IMR-90 (cell line): ENCODE results near the gene DLEU7. TPM values are rescaled to one million over a fixed set of nuclear protein-coding genes. Genes with fewer than 3 reads are reported as not detected.

Source experiments
- ATAC-seq: fragments of 200-7000 bp; cut with Tn5 transposase; 2 replicates; pipeline ENCODE4 v1.9.1; 2020; ENCODE audit warnings: low read depth, mild to moderate bottlenecking, moderate library complexity
- BruUV-seq: library from RNA; stranded (reverse); fragments of 400-500 nt; replicated peaks from 2 replicates; lab custom pipeline; 2021; lab: Mats Ljungman, UMichigan
- CTCF ChIA-PET: fragments of 300-600 bp; formaldehyde crosslinking; extraction: SDS; loops from one replicate; lab custom pipeline; 2021; ENCODE audit warnings: antibody characterized with exemption; lab: Yijun Ruan, JAX
- POLR2A ChIA-PET: fragments of 300-600 bp; sonication (Branson Sonifier 250); formaldehyde crosslinking; loops from one replicate; lab custom pipeline; 2022; ENCODE audit warnings: antibody characterized with exemption; ENCODE audit not compliant: unreplicated experiment; lab: Charles Lee
- DNase-seq: peaks from one replicate; pipeline ENCODE4 v3.0.0; 2013
- H2AFZ ChIP-seq: replicated peaks from 2 replicates; pipeline ENCODE3; 2013; ENCODE audit warnings: low read length, mild to moderate bottlenecking; ENCODE audit not compliant: poor library complexity
- H2AK5ac ChIP-seq: 2 replicates; pipeline ENCODE4 v1.6.1; 2013; ENCODE audit warnings: low read depth, low read length, inconsistent platforms
- H2AK9ac ChIP-seq: replicated peaks from 2 replicates; pipeline ENCODE3; 2013; ENCODE audit warnings: mild to moderate bottlenecking, low read depth, low read length, moderate library complexity; ENCODE audit not compliant: poor library complexity
- H2BK120ac ChIP-seq: 2 replicates; pipeline ENCODE4 v1.6.1; 2013; ENCODE audit warnings: low read depth, low read length, inconsistent platforms
- H2BK15ac ChIP-seq: 3 replicates; pipeline ENCODE4 v1.6.1; 2013; ENCODE audit warnings: low read depth, low read length, inconsistent platforms
- H2BK20ac ChIP-seq: 2 replicates; pipeline ENCODE4 v1.6.1; 2013; ENCODE audit warnings: low read depth, mild to moderate bottlenecking, inconsistent platforms, low read length, moderate library complexity
- H2BK5ac ChIP-seq: 2 replicates; pipeline ENCODE4 v1.6.1; 2013; ENCODE audit warnings: mild to moderate bottlenecking, low read depth, low read length, inconsistent platforms; ENCODE audit not compliant: poor library complexity, severe bottlenecking
- H3K14ac ChIP-seq: replicated peaks from 2 replicates; pipeline ENCODE4 v1.6.1; 2013; ENCODE audit warnings: low read depth, low read length, inconsistent platforms
- H3K18ac ChIP-seq: 2 replicates; pipeline ENCODE4 v1.6.1; 2013; ENCODE audit warnings: low read depth, low read length, control low read depth
- H3K23ac ChIP-seq: 2 replicates; pipeline ENCODE4 v1.6.1; 2013; ENCODE audit warnings: low read depth, low read length, inconsistent platforms
- H3K27ac ChIP-seq: 2 replicates; pipeline ENCODE4 v1.5.1; 2013; ENCODE audit warnings: mild to moderate bottlenecking, control low read depth, low read length; ENCODE audit not compliant: insufficient read depth
- H3K27me3 ChIP-seq: 2 replicates; pipeline ENCODE4 v1.6.1; 2013; ENCODE audit warnings: low read length; ENCODE audit not compliant: control insufficient read depth, insufficient read depth
- H3K36me3 ChIP-seq: 2 replicates; pipeline ENCODE4 v1.6.1; 2013; ENCODE audit warnings: low read length, mixed read lengths; ENCODE audit not compliant: control insufficient read depth, insufficient read depth
- H3K4ac ChIP-seq: 2 replicates; pipeline ENCODE4 v1.6.1; 2013; ENCODE audit warnings: low read depth, low read length, inconsistent platforms
- H3K4me1 ChIP-seq: 2 replicates; pipeline ENCODE4 v1.6.1; 2013; ENCODE audit warnings: low read length, mixed read lengths; ENCODE audit not compliant: control insufficient read depth, insufficient read depth
- H3K4me2 ChIP-seq: 2 replicates; pipeline ENCODE4 v1.6.1; 2013; ENCODE audit warnings: low read depth, mild to moderate bottlenecking, control low read depth, low read length, moderate library complexity
- H3K4me3 ChIP-seq: 2 replicates; pipeline ENCODE4 v1.5.1; 2013; ENCODE audit warnings: low read depth, mild to moderate bottlenecking, control low read depth, low read length, moderate library complexity; ENCODE audit not compliant: insufficient read depth
- H3K56ac ChIP-seq: 2 replicates; pipeline ENCODE4 v1.6.1; 2013; ENCODE audit warnings: low read length, inconsistent platforms; ENCODE audit not compliant: insufficient read depth; ENCODE audit errors: extremely low read depth
- H3K79me1 ChIP-seq, 2 experiments: 2 replicates each; pipeline ENCODE4 v1.6.1; 2013; ENCODE audit warnings: low read length in 2 of 2, inconsistent platforms in 1 of 2, low read depth in 1 of 2
- H3K9ac ChIP-seq: 2 replicates; pipeline ENCODE4 v1.6.1; 2013; ENCODE audit warnings: low read depth, low read length, control low read depth
- H3K9me1 ChIP-seq: 2 replicates; pipeline ENCODE4 v1.6.1; 2013; ENCODE audit warnings: low read length, inconsistent platforms; ENCODE audit not compliant: insufficient read depth
- H3K9me3 ChIP-seq: 2 replicates; pipeline ENCODE4 v1.6.1; 2013; ENCODE audit warnings: low read length; ENCODE audit not compliant: control insufficient read depth, insufficient read depth
- H4K20me1 ChIP-seq: 2 replicates; pipeline ENCODE4 v1.6.1; 2013; ENCODE audit warnings: low read length, inconsistent platforms; ENCODE audit not compliant: insufficient read depth
- H4K5ac ChIP-seq: 2 replicates; pipeline ENCODE4 v1.6.1; 2013; ENCODE audit warnings: mild to moderate bottlenecking, low read depth, low read length, control low read depth
- H4K8ac ChIP-seq, 2 experiments: 2 replicates each; pipeline ENCODE4 v1.6.1; 2013; ENCODE audit warnings: low read depth in 2 of 2, low read length in 2 of 2, control low read depth in 1 of 2, inconsistent platforms in 1 of 2
- H4K91ac ChIP-seq: 2 replicates; pipeline ENCODE4 v1.6.1; 2013; ENCODE audit warnings: low read depth, low read length, inconsistent platforms; ENCODE audit not compliant: insufficient read depth
- BHLHE40 ChIP-seq: fragments of 150-350 bp; IDR thresholded peaks from 2 replicates; pipeline ENCODE4 v1.6.1; 2016; ENCODE audit warnings: mild to moderate bottlenecking, low read depth, low read length
- CEBPB ChIP-seq: IDR thresholded peaks from 2 replicates; pipeline ENCODE4 v1.6.1; 2012; ENCODE audit warnings: low read depth, low read length, improper control_type of control experiment
- CHD1 ChIP-seq: IDR thresholded peaks from 2 replicates; pipeline ENCODE4 v1.6.1; 2012; ENCODE audit warnings: low read depth, low read length, improper control_type of control experiment
- FOS ChIP-seq: fragments of 150-350 bp; IDR thresholded peaks from 2 replicates; pipeline ENCODE4 v1.6.1; 2016; ENCODE audit warnings: low read depth, low read length
- MAFK ChIP-seq: IDR thresholded peaks from 2 replicates; pipeline ENCODE4 v1.6.1; 2012; ENCODE audit warnings: low read depth, low read length, improper control_type of control experiment
- MAZ ChIP-seq: IDR thresholded peaks from 2 replicates; pipeline ENCODE4 v1.6.1; 2012; ENCODE audit warnings: low read depth, mild to moderate bottlenecking, low read length, improper control_type of control experiment, moderate library complexity, borderline replicate concordance
- NFE2L2 ChIP-seq: fragments of 150-350 bp; IDR thresholded peaks from 2 replicates; pipeline ENCODE4 v1.6.1; 2016; ENCODE audit warnings: low read depth, mild to moderate bottlenecking, low read length
- POLR2A ChIP-seq: IDR thresholded peaks from 2 replicates; pipeline ENCODE4 v1.6.1; 2012; ENCODE audit warnings: mild to moderate bottlenecking, low read depth, low read length
- RAD21 ChIP-seq: IDR thresholded peaks from 2 replicates; pipeline ENCODE4 v1.6.1; 2012; ENCODE audit warnings: low read length, improper control_type of control experiment
- RFX5 ChIP-seq: IDR thresholded peaks from 2 replicates; pipeline ENCODE4 v1.8.0; 2012; ENCODE audit warnings: low read depth, mild to moderate bottlenecking, low read length, moderate library complexity
- SMC3 ChIP-seq: fragments of 150-350 bp; IDR thresholded peaks from 2 replicates; pipeline ENCODE4 v1.6.1; 2016; ENCODE audit warnings: low read depth, mild to moderate bottlenecking, antibody characterized with exemption, low read length, moderate library complexity
- WGBS, 2 experiments: methylation state at CpG; one replicate each; pipeline versions ENCODE4 v1.1.5 to v1.1.7; 2013; ENCODE audit warnings: missing lambda C conversion rate in 2 of 2; ENCODE audit not compliant: insufficient read length in 1 of 2; ENCODE audit errors: extremely low coverage in 2 of 2; 5-methylcytosine and 5-hydroxymethylcytosine counted together
- dilution Hi-C: fragments of 300-500 bp; cut with HindIII; formaldehyde crosslinking; loops from one replicate; pipeline ENCODE4 v1.14.3; 2018; ENCODE audit warnings: low sequenced_read_pairs; ENCODE audit not compliant: unreplicated experiment
- in situ Hi-C: fragments of 300-500 bp; cut with MboI; formaldehyde crosslinking; loops from 3 replicates; pipeline ENCODE4 v1.14.3; 2019; ENCODE audit warnings: low sequenced_read_pairs, inconsistent platforms, mixed read lengths
- intact Hi-C: fragments of 100-400 bp; cut with micrococcal nuclease; formaldehyde crosslinking; loops from 2 replicates; pipeline ENCODE4 v1.10.0; 2022
- polyA plus RNA-seq, 3 experiments: library from polyadenylated mRNA; depleted of rRNA; stranded (reverse); fragments of >200 nt; gene quantifications; 2 replicates each; pipeline ENCODE4 v1.2.3, GENCODE V29; 2012; ENCODE audit warnings: low replicate concordance in 1 of 3
- total RNA-seq: library from RNA; depleted of rRNA; stranded (reverse); fragments of >200 nt; gene quantifications from 2 replicates; pipeline ENCODE4 v1.2.3, GENCODE V29; 2012

DLEU7 gene
- total and polyA plus RNA-seq, 2 of the 4 experiments (the other 2 are of a cell fraction): not detected

DNA sequence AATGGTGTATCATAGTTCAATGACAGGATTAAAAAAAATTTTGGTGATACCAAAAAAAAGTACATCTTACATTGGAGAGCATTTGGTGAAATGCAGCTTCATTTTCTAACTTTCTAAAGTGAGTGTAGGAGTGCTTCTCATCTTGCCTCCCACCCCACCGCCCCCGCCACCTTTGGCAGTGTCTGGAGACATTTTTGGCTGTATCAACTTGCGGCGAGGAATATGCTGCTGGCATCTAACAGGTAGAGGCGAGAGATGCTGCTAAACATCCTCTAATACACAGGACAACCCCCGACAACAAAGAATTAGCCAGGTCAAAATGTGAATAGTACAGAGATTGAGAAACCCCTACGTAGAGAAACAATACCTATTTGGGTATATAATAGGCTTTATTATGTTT is 1.7 kb downstream of the DLEU7 start:
- Histone ChIP-seq H4K5ac (no peak overlapping the region), H3K4ac (no peak overlapping the region), H2AFZ (no peak overlapping the region), H3K9me1 (no peaks in the 10 kb centered on the region), H3K23ac (no peak overlapping the region), H3K27ac (no peak overlapping the region), H3K4me3 (no peak overlapping the region), H3K36me3 (no peaks in the 10 kb centered on the region), H2BK120ac (no peak overlapping the region), H2AK9ac (no peak overlapping the region), H3K9me3 (no peaks in the 10 kb centered on the region), H2BK5ac (no peak overlapping the region), H3K79me1 (no peaks in the 10 kb centered on the region), H3K14ac (no peak overlapping the region), H3K56ac (no peak overlapping the region), H4K8ac (no peak overlapping the region), H3K18ac (no peak overlapping the region), H3K9ac (no peak overlapping the region), H3K27me3 (peaks cover 41% of the 10 kb centered on the region), H2BK15ac (no peak overlapping the region), H2AK5ac (no peak overlapping the region), H4K20me1 (no peaks in the 10 kb centered on the region), H2BK20ac (no peak overlapping the region), H3K4me2 (no peak overlapping the region), H3K4me1 (no peaks in the 10 kb centered on the region), H4K91ac (no peak overlapping the region)
- no CpG with 5 or more reads among the region's 7 CpGs for WGBS, 2 experiments
- ATAC-seq: no peak
- DNase-seq: no peak
- ChIA-PET POLR2A (no interaction called here), CTCF (interaction anchor here (0.7 kb wide), 1 partner anchor 32 kb away, joined by 7 read pairs; no protein-coding TSS in a partner anchor)
- dilution Hi-C loops: no loop called here
- intact Hi-C loops: no loop called here
- TF ChIP-seq RAD21 (no peak), RFX5 (no peak), FOS (no peak), MAZ (no peak), POLR2A (no peak), MAFK (no peak), BHLHE40 (no peak), CEBPB (no peak), SMC3 (no peak), CHD1 (no peak), NFE2L2 (no peak)
- in situ Hi-C loops: no loop called here
- BruUV-seq: no TSS peak
